Neural cell (in vitro differentiated cells): ENCODE results near the gene MRO. TPM values are rescaled to one million over a fixed set of nuclear protein-coding genes. Genes with fewer than 3 reads are reported as not detected.

Source experiments
- H2AFZ ChIP-seq: fragments of 200-600, 300-800 bp; sonication (generic), shearing (Covaris generic); 2 replicates; pipeline ENCODE4 v1.6.0; 2014; ENCODE audit warnings: low read depth, mild to moderate bottlenecking, antibody characterized with exemption, low read length, moderate library complexity
- H3F3A ChIP-seq: fragments of 200-600 bp; shearing (Covaris generic); 2 replicates; pipeline ENCODE4 v1.6.1; 2016; ENCODE audit warnings: mild to moderate bottlenecking, moderate library complexity, mixed read lengths, antibody characterized with exemption, low read length; ENCODE audit not compliant: insufficient read depth, poor library complexity, severe bottlenecking
- H3K27ac ChIP-seq: fragments of 200-600, 300-800 bp; sonication (generic), shearing (Covaris generic); 2 replicates; pipeline ENCODE4 v1.5.1; 2014; ENCODE audit warnings: mild to moderate bottlenecking, low read length, moderate library complexity
- H3K27me3 ChIP-seq: fragments of 300-800, 200-600 bp; sonication (generic), shearing (Covaris generic); 2 replicates; pipeline ENCODE4 v1.6.0; 2014; ENCODE audit warnings: mild to moderate bottlenecking, low read depth, low read length, moderate library complexity; ENCODE audit not compliant: insufficient read depth
- H3K36me3 ChIP-seq: fragments of 300-800, 200-600 bp; sonication (generic), shearing (Covaris generic); 2 replicates; pipeline ENCODE4 v1.5.1; 2014; ENCODE audit warnings: mild to moderate bottlenecking, antibody characterized with exemption, low read length, moderate library complexity; ENCODE audit not compliant: insufficient read depth
- H3K4me2 ChIP-seq: fragments of 300-800, 200-600 bp; sonication (generic), shearing (Covaris generic); 2 replicates; pipeline ENCODE4 v1.6.0; 2014; ENCODE audit warnings: mild to moderate bottlenecking, low read length
- H3K4me3 ChIP-seq: fragments of 300-800, 200-600 bp; sonication (generic), shearing (Covaris generic); 2 replicates; pipeline ENCODE4 v1.5.1; 2014; ENCODE audit warnings: mild to moderate bottlenecking, low read length, moderate library complexity
- H3K79me2 ChIP-seq: fragments of 200-600 bp; shearing (Covaris generic); replicated peaks from 2 replicates; pipeline ENCODE4 v1.6.0; 2014; ENCODE audit warnings: mild to moderate bottlenecking, low read length, moderate library complexity; ENCODE audit not compliant: insufficient read depth
- H3K9ac ChIP-seq: fragments of 300-800, 200-600 bp; sonication (generic), shearing (Covaris generic); 2 replicates; pipeline ENCODE4 v1.6.1; 2016; ENCODE audit warnings: mild to moderate bottlenecking, low read length, mixed read lengths
- H3K9me2 ChIP-seq: fragments of 200-600 bp; shearing (Covaris generic); 2 replicates; pipeline ENCODE4 v1.6.1; 2016; ENCODE audit warnings: mild to moderate bottlenecking, low read length, mixed read lengths; ENCODE audit not compliant: insufficient read depth
- H3K9me3 ChIP-seq: fragments of 200-600, 300-800 bp; sonication (generic), shearing (Covaris generic); 2 replicates; pipeline ENCODE4 v1.6.1; 2016; ENCODE audit warnings: mild to moderate bottlenecking, mixed run types, low read length, moderate library complexity, mixed read lengths
- H4K20me1 ChIP-seq: fragments of 200-600 bp; shearing (Covaris generic); 2 replicates; pipeline ENCODE4 v1.6.1; 2016; ENCODE audit warnings: mild to moderate bottlenecking, mixed run types; ENCODE audit not compliant: insufficient read depth
- EP300 ChIP-seq: fragments of 450-650 bp; conservative IDR thresholded peaks from 2 replicates; pipeline ENCODE4 v1.6.1; 2014; ENCODE audit warnings: antibody characterized with exemption, mild to moderate bottlenecking, moderate library complexity; ENCODE audit not compliant: poor library complexity, severe bottlenecking
- EZH2 ChIP-seq: fragments of 200-600, 300-800 bp; shearing (Covaris generic), sonication (generic); IDR thresholded peaks from 2 replicates; pipeline ENCODE4 v1.6.1; 2014; ENCODE audit warnings: antibody characterized with exemption, low read length, borderline replicate concordance, mild to moderate bottlenecking; ENCODE audit not compliant: insufficient read depth, poor library complexity, severe bottlenecking
- MXI1 ChIP-seq: fragments of 450-650 bp; conservative IDR thresholded peaks from 2 replicates; pipeline ENCODE4 v1.6.1; 2014; ENCODE audit warnings: antibody characterized with exemption, mild to moderate bottlenecking; ENCODE audit not compliant: poor library complexity, severe bottlenecking
- POLR2AphosphoS5 ChIP-seq: IDR thresholded peaks from 2 replicates; pipeline ENCODE4 v1.6.1; 2012
- RAD21 ChIP-seq: fragments of 450-650 bp; conservative IDR thresholded peaks from 2 replicates; pipeline ENCODE4 v1.6.1; 2014; ENCODE audit warnings: antibody characterized with exemption, mild to moderate bottlenecking, moderate library complexity
- REST ChIP-seq: IDR thresholded peaks from 2 replicates; pipeline ENCODE4 v1.6.1; 2012; ENCODE audit warnings: borderline replicate concordance
- SMC3 ChIP-seq: fragments of 450-650 bp; conservative IDR thresholded peaks from 2 replicates; pipeline ENCODE4 v1.6.1; 2014; ENCODE audit warnings: antibody characterized with exemption, mild to moderate bottlenecking, moderate library complexity; ENCODE audit not compliant: poor library complexity
- TAF1 ChIP-seq: IDR thresholded peaks from 2 replicates; pipeline ENCODE4 v1.6.1; 2012; ENCODE audit warnings: low read depth
- polyA minus RNA-seq: library from RNA; depleted of rRNA, polyadenylated mRNA; stranded (reverse); fragments of >200 nt; gene quantifications from 2 replicates; pipeline ENCODE4 v1.2.3, GENCODE V29; 2014
- polyA plus RNA-seq: library from polyadenylated mRNA; depleted of rRNA; stranded (reverse); fragments of >200 nt; gene quantifications from 2 replicates; pipeline ENCODE4 v1.2.3, GENCODE V29; 2014
- TF ChIP-seq, protein P1 (sequence below): fragments of 450-650 bp; IDR thresholded peaks from 2 replicates; pipeline ENCODE4 v1.5.1; 2014; ENCODE audit warnings: antibody characterized with exemption, mild to moderate bottlenecking, moderate library complexity; ENCODE audit not compliant: poor library complexity, severe bottlenecking

The MRO gene
- polyA plus RNA-seq (not detected in 2 replicates), polyA minus RNA-seq (not detected in 2 replicates)

GRCh38 chr18:50819728-50820378 lies at the start of gene MRO:
TSS of gene MRO (minus strand) at chr18:50820016. CDS start at chr18:50809400, 10,616 bp downstream.
- no peaks in the 10 kb centered on the region for H3K9me3 ChIP-seq
- TF ChIP-seq MXI1 (peak; percentile 37), EP300 (peak; percentile 30), EZH2 (no peak), SMC3 (peak; percentile 97), POLR2AphosphoS5 (peak; percentile 32), TAF1 (no peak), RAD21 (peak; percentile 99)
- TF ChIP-seq, protein P1, sequence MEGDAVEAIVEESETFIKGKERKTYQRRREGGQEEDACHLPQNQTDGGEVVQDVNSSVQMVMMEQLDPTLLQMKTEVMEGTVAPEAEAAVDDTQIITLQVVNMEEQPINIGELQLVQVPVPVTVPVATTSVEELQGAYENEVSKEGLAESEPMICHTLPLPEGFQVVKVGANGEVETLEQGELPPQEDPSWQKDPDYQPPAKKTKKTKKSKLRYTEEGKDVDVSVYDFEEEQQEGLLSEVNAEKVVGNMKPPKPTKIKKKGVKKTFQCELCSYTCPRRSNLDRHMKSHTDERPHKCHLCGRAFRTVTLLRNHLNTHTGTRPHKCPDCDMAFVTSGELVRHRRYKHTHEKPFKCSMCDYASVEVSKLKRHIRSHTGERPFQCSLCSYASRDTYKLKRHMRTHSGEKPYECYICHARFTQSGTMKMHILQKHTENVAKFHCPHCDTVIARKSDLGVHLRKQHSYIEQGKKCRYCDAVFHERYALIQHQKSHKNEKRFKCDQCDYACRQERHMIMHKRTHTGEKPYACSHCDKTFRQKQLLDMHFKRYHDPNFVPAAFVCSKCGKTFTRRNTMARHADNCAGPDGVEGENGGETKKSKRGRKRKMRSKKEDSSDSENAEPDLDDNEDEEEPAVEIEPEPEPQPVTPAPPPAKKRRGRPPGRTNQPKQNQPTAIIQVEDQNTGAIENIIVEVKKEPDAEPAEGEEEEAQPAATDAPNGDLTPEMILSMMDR, result peak; percentile 98
- peak within 1 kb of the TSS; percentile 35 for H3K4me3 ChIP-seq
- no peaks in the 10 kb centered on the region for H4K20me1 ChIP-seq
- no peaks in the 10 kb centered on the region for H3K27me3 ChIP-seq
- H3F3A ChIP-seq, result no peaks in the 10 kb centered on the region
- no peaks in the 10 kb centered on the region for H3K36me3 ChIP-seq
- H3K4me2 ChIP-seq, result no peak within 1 kb of the TSS
- no peak within 1 kb of the TSS for H2AFZ ChIP-seq
- no peaks in the 10 kb centered on the region for H3K79me2 ChIP-seq
- peak within 1 kb of the TSS; percentile 25 for H3K9ac ChIP-seq
- no peaks in the 10 kb centered on the region for H3K9me2 ChIP-seq
- H3K27ac ChIP-seq, result no peak within 1 kb of the TSS

- Histone ChIP-seq H3K9me3 (no peaks in the 10 kb centered on the region), H3K27me3 (no peaks in the 10 kb centered on the region), H3F3A (no peaks in the 10 kb centered on the region), H3K4me3 (no peak overlapping the region), H3K27ac (no peak overlapping the region), H3K36me3 (no peaks in the 10 kb centered on the region), H2AFZ (no peak overlapping the region), H3K9me2 (no peaks in the 10 kb centered on the region), H3K4me2 (no peak overlapping the region), H3K9ac (no peak overlapping the region), H4K20me1 (no peaks in the 10 kb centered on the region), H3K79me2 (no peaks in the 10 kb centered on the region)
- TF ChIP-seq EP300 (no peak), POLR2AphosphoS5 (no peak), MXI1 (no peak), REST (no peak), SMC3 (no peak), TAF1 (no peak), RAD21 (no peak), EZH2 (no peak)
- TF ChIP-seq, protein P1, result no peak
Observed at GRCh38 chr18:50869150-50869549, 49.3 kb upstream of the MRO start.
